Stomach (tissue), 9 donors: Measurements from ENCODE around the gene TEX47. TPM values are rescaled to one million over a fixed set of nuclear protein-coding genes. Genes with fewer than 3 reads are reported as not detected.

Source experiments
- DNase-seq, 2 donors: peaks; one replicate each; pipeline versions ENCODE4 v3.0.0 to v3.0.0-alpha.2; 2013 to 2019
- H3K27ac ChIP-seq, 5 donors: fragments of 200-600 bp in 4 of 5; sonication (generic) in 4 of 5; one replicate each; pipeline ENCODE4 v1.5.1; 2013 to 2019; ENCODE audit warnings: mild to moderate bottlenecking in 1 of 5, moderate library complexity in 1 of 5
- H3K27me3 ChIP-seq, 3 donors: fragments of 200-600 bp; sonication (generic); one replicate each; pipeline ENCODE4 v1.5.1; 2017 to 2019; ENCODE audit warnings: mixed run types in 1 of 3
- H3K36me3 ChIP-seq, 4 donors: fragments of 200-600 bp; sonication (generic); 1 replicate in 3 of 4; 2 replicates in 1 of 4; pipeline ENCODE4 v1.5.1; 2016 to 2019
- H3K4me1 ChIP-seq, 4 donors: fragments of 200-600 bp; sonication (generic); one replicate each; pipeline ENCODE4 v1.5.1; 2016 to 2019
- H3K4me3 ChIP-seq, 4 donors: fragments of 200-600 bp; sonication (generic) in 3 of 4; one replicate each; pipeline ENCODE4 v1.5.1; 2016 to 2019; ENCODE audit warnings: mild to moderate bottlenecking in 1 of 4
- H3K9me3 ChIP-seq, 4 donors: fragments of 200-600 bp; sonication (generic); one replicate each; pipeline ENCODE4 v1.5.1; 2016 to 2019
- EP300 ChIP-seq: sonication (generic); formaldehyde crosslinking; IDR thresholded peaks from one replicate; pipeline ENCODE4 v1.6.1; 2017; ENCODE audit warnings: antibody characterized with exemption
- POLR2A ChIP-seq, 4 donors: fragments of 450-650 bp; IDR thresholded peaks; one replicate each; pipeline ENCODE4 v1.6.1; 2016; ENCODE audit warnings: antibody characterized with exemption in 4 of 4, control low read depth in 2 of 4, mild to moderate bottlenecking in 1 of 4, moderate library complexity in 1 of 4
- POLR2AphosphoS5 ChIP-seq, 3 donors: sonication (generic); formaldehyde crosslinking; IDR thresholded peaks; one replicate each; pipeline ENCODE4 v1.6.1; 2016; ENCODE audit warnings: antibody characterized with exemption in 3 of 3
- WGBS, 5 donors: extraction: QIAGEN DNeasy Blood & Tissue Kit in 3 of 5; methylation state at CpG; one replicate each; pipeline versions ENCODE4 v1.1.5 to v1.1.7; 2013 to 2018; 5-methylcytosine and 5-hydroxymethylcytosine counted together
- intact Hi-C: fragments of 100-400 bp; cut with DNase I; formaldehyde crosslinking; loops from one replicate; pipeline ENCODE4 v1.15.1; 2023; ENCODE audit warnings: low total_unique reads
- polyA plus RNA-seq, 3 donors: library from polyadenylated mRNA; stranded (reverse); fragments of 200-250 nt; gene quantifications; one replicate each; pipeline ENCODE4 v1.2.3, GENCODE V29; 2013
- total RNA-seq, 5 donors: library from RNA; depleted of rRNA; stranded (reverse); fragments of >200 nt; gene quantifications; one replicate each; pipeline versions ENCODE4 v1.1.0 to v1.2.3, GENCODE V29; 2014 to 2016
- TF ChIP-seq, protein P1 (sequence below), 7 experiments: fragments of 450-650 bp in 4 of 7; fragments of 200-600 bp in 3 of 7; sonication (generic) in 3 of 7; IDR thresholded peaks; one replicate each; pipeline ENCODE4 v1.5.1; 2016 to 2019; ENCODE audit warnings: antibody characterized with exemption in 7 of 7, control low read depth in 2 of 7, mild to moderate bottlenecking in 1 of 7
- donor health status: healthy with polysubstance abuse.
- donor health status: Bipolar disorder and iron deficiency.
- donor health status: healthy.

Gene TEX47
- total and polyA plus RNA-seq, 8 donors: not detected

GRCh38 chr7:88826222-88826621, 30.7 kb upstream of the TEX47 start:
- intact Hi-C loops: no loop called here
- Histone ChIP-seq H3K4me1 (no peaks in the 10 kb centered on the region), H3K36me3 (no peaks in the 10 kb centered on the region), H3K9me3 (no peaks in the 10 kb centered on the region), H3K27ac (no peak overlapping the region), H3K4me3 (no peak overlapping the region), H3K27me3 (no peaks in the 10 kb centered on the region)
- TF ChIP-seq POLR2AphosphoS5 (IDR thresholded peaks at IDR 0.05) (no peak), POLR2A (IDR thresholded peaks at IDR 0.05) (no peak), EP300 (no peak)
- TF ChIP-seq, protein P1, sequence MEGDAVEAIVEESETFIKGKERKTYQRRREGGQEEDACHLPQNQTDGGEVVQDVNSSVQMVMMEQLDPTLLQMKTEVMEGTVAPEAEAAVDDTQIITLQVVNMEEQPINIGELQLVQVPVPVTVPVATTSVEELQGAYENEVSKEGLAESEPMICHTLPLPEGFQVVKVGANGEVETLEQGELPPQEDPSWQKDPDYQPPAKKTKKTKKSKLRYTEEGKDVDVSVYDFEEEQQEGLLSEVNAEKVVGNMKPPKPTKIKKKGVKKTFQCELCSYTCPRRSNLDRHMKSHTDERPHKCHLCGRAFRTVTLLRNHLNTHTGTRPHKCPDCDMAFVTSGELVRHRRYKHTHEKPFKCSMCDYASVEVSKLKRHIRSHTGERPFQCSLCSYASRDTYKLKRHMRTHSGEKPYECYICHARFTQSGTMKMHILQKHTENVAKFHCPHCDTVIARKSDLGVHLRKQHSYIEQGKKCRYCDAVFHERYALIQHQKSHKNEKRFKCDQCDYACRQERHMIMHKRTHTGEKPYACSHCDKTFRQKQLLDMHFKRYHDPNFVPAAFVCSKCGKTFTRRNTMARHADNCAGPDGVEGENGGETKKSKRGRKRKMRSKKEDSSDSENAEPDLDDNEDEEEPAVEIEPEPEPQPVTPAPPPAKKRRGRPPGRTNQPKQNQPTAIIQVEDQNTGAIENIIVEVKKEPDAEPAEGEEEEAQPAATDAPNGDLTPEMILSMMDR (IDR thresholded peaks at IDR 0.05): no peak
- DNase-seq: no peak
- 61 to 79% (median 74%) methylated on average over 3 of the region's 3 CpGs for WGBS, 5 donors

- H3K4me1 ChIP-seq: no peaks in the 10 kb centered on the region
- no peaks in the 10 kb centered on the region for H3K36me3 ChIP-seq
- no peaks in the 10 kb centered on the region for H3K27me3 ChIP-seq
- no peak for DNase-seq
- TF ChIP-seq POLR2A (IDR thresholded peaks at IDR 0.05) (no peak), EP300 (no peak), POLR2AphosphoS5 (IDR thresholded peaks at IDR 0.05) (no peak)
- TF ChIP-seq, protein P1 (IDR thresholded peaks at IDR 0.05): no peak
- no peaks in the 10 kb centered on the region for H3K9me3 ChIP-seq
- no peak overlapping the region for H3K4me3 ChIP-seq
- no peak overlapping the region for H3K27ac ChIP-seq
- intact Hi-C loops: no loop called here
Observed at GRCh38 chr7:88818552-88818951, 23.0 kb upstream of the TEX47 start.

DNA sequence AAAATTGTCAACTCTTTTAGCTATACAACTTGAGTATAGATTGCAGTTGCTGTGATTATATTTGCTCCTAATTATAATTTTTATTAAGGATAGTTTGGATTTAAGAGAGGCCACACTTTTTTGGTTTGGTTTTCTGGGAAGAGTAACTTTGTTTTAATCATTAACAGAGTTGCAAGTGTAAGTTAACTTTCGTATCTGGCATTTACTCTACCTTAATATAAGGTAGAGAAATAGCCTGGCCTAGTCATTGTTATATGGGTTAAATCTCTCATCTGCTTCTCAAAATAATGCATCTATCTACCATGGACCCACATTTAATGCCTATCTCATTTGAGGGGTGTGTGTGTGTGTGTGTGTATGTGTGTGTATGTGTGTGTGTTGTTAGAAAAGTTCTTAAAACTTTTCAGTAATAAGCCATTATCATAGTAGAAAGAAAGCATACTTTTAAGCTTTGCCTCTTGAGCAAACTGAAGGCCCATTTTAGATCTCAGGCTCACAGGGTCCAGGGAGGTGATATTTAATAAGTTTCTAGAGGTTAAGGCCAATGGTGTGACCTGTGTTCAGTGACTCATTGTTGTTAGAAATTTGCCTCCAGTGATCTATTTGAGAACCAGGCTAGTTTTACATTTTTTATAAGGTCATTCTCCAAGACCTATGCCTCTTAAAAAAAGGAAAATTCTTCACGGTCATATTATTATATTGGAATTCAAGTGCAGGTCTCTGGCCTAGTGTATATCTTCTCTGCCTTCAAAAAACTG, 10.9 kb upstream of the TEX47 start:
- no peaks in the 10 kb centered on the region for H3K36me3 ChIP-seq
- intact Hi-C loops: no loop called here
- no peak overlapping the region for H3K27ac ChIP-seq
- no peaks in the 10 kb centered on the region for H3K9me3 ChIP-seq
- WGBS, 5 donors: 65 to 79% (median 73%) methylated on average over 2 of the region's 2 CpGs
- no peak overlapping the region for H3K4me3 ChIP-seq
- no peaks in the 10 kb centered on the region for H3K27me3 ChIP-seq
- no peaks in the 10 kb centered on the region for H3K4me1 ChIP-seq
- DNase-seq: no peak
- TF ChIP-seq, protein P1 (IDR thresholded peaks at IDR 0.05): no peak
- TF ChIP-seq POLR2A (IDR thresholded peaks at IDR 0.05) (no peak), POLR2AphosphoS5 (IDR thresholded peaks at IDR 0.05) (no peak), EP300 (no peak)

- H3K4me1 ChIP-seq: no peaks in the 10 kb centered on the region
- WGBS, 5 donors: 67 to 75% (median 70%) methylated on average over 3 of the region's 3 CpGs
- DNase-seq: no peak
- no peaks in the 10 kb centered on the region for H3K9me3 ChIP-seq
- intact Hi-C loops: no loop called here
- TF ChIP-seq, protein P1 (IDR thresholded peaks at IDR 0.05): no peak
- TF ChIP-seq POLR2AphosphoS5 (IDR thresholded peaks at IDR 0.05): no peak
- TF ChIP-seq POLR2A (IDR thresholded peaks at IDR 0.05): no peak
- H3K27ac ChIP-seq: no peak overlapping the region
- no peak overlapping the region for H3K4me3 ChIP-seq
- no peaks in the 10 kb centered on the region for H3K36me3 ChIP-seq
- H3K27me3 ChIP-seq: no peaks in the 10 kb centered on the region
Observed at GRCh38 chr7:88801046-88801445, 5.5 kb upstream of the TEX47 start.
